Keratinocyte (primary cell): ENCODE data around the gene FILIP1. TPM values are rescaled to one million over a fixed set of nuclear protein-coding genes. Genes with fewer than 3 reads are reported as not detected.
A peak's percentile ranks its signal among the peaks of the same experiment; 100 is the strongest.

Experiments
- DNase-seq: peaks from one replicate; pipeline ENCODE4 v3.0.0-alpha.2; 2011; ENCODE audit warnings: low read depth, missing footprints, low spot score
- FAIRE-seq: peaks from 2 replicates; lab custom pipeline; 2011; peaks lifted over from hg19 to GRCh38; lab: Jason Lieb, UNC
- H2AFZ ChIP-seq: 2 replicates; pipeline ENCODE4 v1.6.0; 2012; ENCODE audit warnings: low read length, control low read depth, inconsistent platforms; ENCODE audit not compliant: control insufficient read depth
- H3K27ac ChIP-seq: 2 replicates; pipeline ENCODE4 v1.5.1; 2011; ENCODE audit warnings: low read length; ENCODE audit not compliant: control insufficient read depth, insufficient read depth
- H3K27me3 ChIP-seq: 3 replicates; pipeline ENCODE4 v1.6.0; 2011; ENCODE audit warnings: low read length; ENCODE audit not compliant: control insufficient read depth, insufficient read depth; ENCODE audit errors: extremely low read depth
- H3K36me3 ChIP-seq, 2 experiments: 2 replicates in 1 of 2; 3 replicates in 1 of 2; pipeline ENCODE4 v1.5.1; 2011; ENCODE audit warnings: low read length in 2 of 2, mild to moderate bottlenecking in 1 of 2; ENCODE audit not compliant: control insufficient read depth in 2 of 2, insufficient read depth in 2 of 2; ENCODE audit errors: extremely low read depth in 1 of 2
- H3K4me1 ChIP-seq: 3 replicates; pipeline ENCODE4 v1.5.1; 2011; ENCODE audit warnings: low read length; ENCODE audit not compliant: control insufficient read depth, insufficient read depth; ENCODE audit errors: extremely low read depth
- H3K4me2 ChIP-seq: 3 replicates; pipeline ENCODE4 v1.6.0; 2011; ENCODE audit warnings: low read depth, low read length; ENCODE audit not compliant: control insufficient read depth, insufficient read depth; ENCODE audit errors: extremely low read depth
- H3K4me3 ChIP-seq, 3 experiments: fragments of 200-600 bp in 1 of 3; sonication (generic) in 1 of 3; 2 replicates in 2 of 3; 3 replicates in 1 of 3; pipeline ENCODE4 v1.5.1; 2011 to 2016; ENCODE audit warnings: low read length in 3 of 3, mild to moderate bottlenecking in 3 of 3, control low read depth in 2 of 3, inconsistent platforms in 1 of 3, low read depth in 1 of 3, mixed read lengths in 1 of 3, mixed run types in 1 of 3, moderate library complexity in 1 of 3; ENCODE audit not compliant: control insufficient read depth in 2 of 3, insufficient read depth in 2 of 3; ENCODE audit errors: extremely low read depth in 1 of 3
- H3K79me2 ChIP-seq: 2 replicates; pipeline ENCODE4 v1.6.0; 2012; ENCODE audit warnings: low read length; ENCODE audit not compliant: control insufficient read depth, insufficient read depth
- H3K9ac ChIP-seq: 3 replicates; pipeline ENCODE4 v1.6.0; 2011; ENCODE audit warnings: low read length; ENCODE audit not compliant: control insufficient read depth, insufficient read depth; ENCODE audit errors: extremely low read depth
- H3K9me1 ChIP-seq: 3 replicates; pipeline ENCODE4 v1.6.0; 2011; ENCODE audit warnings: low read length; ENCODE audit not compliant: control insufficient read depth, insufficient read depth; ENCODE audit errors: extremely low read depth
- H3K9me3 ChIP-seq: 2 replicates; pipeline ENCODE4 v1.5.1; 2012; ENCODE audit warnings: low read depth, low read length; ENCODE audit not compliant: control insufficient read depth
- H4K20me1 ChIP-seq: 3 replicates; pipeline ENCODE4 v1.6.0; 2011; ENCODE audit warnings: low read length; ENCODE audit not compliant: control insufficient read depth, insufficient read depth; ENCODE audit errors: extremely low read depth
- EZH2 ChIP-seq: IDR thresholded peaks from one replicate; pipeline ENCODE4 v1.6.1; 2012; ENCODE audit warnings: inconsistent platforms, mild to moderate bottlenecking, low read length, moderate library complexity
- dilution Hi-C: fragments of 300-500 bp; cut with MboI; formaldehyde crosslinking; loops from one replicate; pipeline ENCODE4 v1.7.0; 2020; ENCODE audit warnings: low sequenced_read_pairs; ENCODE audit not compliant: extremely low pct_ligation_motif_present
- polyA plus RNA-seq, 5 experiments: library from polyadenylated mRNA; depleted of rRNA in 3 of 5; stranded (reverse) in 3 of 5; stranded (forward) in 1 of 5; unstranded in 1 of 5; fragments of >200 nt; gene quantifications; 1 replicate in 1 of 5; 2 replicates in 3 of 5; 3 replicates in 1 of 5; pipeline versions ENCODE4 v1.2.1 to v1.2.3, GENCODE V29; 2011 to 2012; ENCODE audit warnings: missing spikeins in 2 of 5, low read depth in 1 of 5, low replicate concordance in 1 of 5
- TF ChIP-seq, protein P1 (sequence below), 3 experiments: IDR thresholded peaks in 1 of 3; conservative IDR thresholded peaks in 1 of 3; optimal IDR thresholded peaks in 1 of 3; 2 replicates in 2 of 3; 3 replicates in 1 of 3; pipeline versions ENCODE3 to v1.5.1; 2011; ENCODE audit warnings: low read length in 3 of 3, mild to moderate bottlenecking in 3 of 3, moderate library complexity in 2 of 3, control low read depth in 1 of 3, inconsistent platforms in 1 of 3; ENCODE audit not compliant: insufficient read depth in 2 of 3; ENCODE audit errors: extremely low read depth in 1 of 3

FILIP1 gene
- polyA plus RNA-seq, 1 donor (not counting 4 experiments of a cell fraction or from before 2014, with no cell fraction given) = 0.01 TPM

DNA sequence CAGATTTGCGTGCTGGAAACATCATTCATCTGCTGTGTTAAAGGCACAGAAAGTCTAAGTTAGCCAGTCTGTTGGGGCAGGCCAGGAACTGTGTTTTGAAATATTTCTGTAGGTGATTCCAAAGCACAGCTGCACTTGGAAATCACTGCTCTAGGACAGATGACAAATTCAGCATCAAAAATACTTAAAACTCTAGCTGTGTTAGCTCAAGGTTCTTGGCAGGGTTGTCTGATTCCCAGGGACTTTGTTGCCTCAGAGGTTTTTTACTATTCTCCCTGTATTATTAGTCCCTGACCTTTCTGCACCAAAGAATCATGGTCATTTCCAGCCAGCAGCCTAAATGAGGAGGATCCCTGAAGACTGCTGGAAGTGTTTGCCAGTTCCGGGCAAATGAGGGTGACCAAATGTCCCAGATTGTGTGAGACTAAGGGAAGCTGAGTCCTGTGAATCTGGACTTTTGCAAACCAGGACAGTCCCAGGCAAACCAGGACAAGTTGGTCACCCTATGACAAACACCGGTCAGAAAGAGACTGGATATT, 124.7 kb downstream of the FILIP1 start:
- Histone ChIP-seq H3K4me3 (no peak overlapping the region), H3K9me1 (no peaks in the 10 kb centered on the region), H3K4me2 (no peak overlapping the region), H3K9me3 (no peaks in the 10 kb centered on the region), H2AFZ (no peak overlapping the region), H3K9ac (no peak overlapping the region), H3K36me3 (no peaks in the 10 kb centered on the region), H4K20me1 (no peaks in the 10 kb centered on the region), H3K27me3 (no peaks in the 10 kb centered on the region), H3K79me2 (no peaks in the 10 kb centered on the region), H3K4me1 (no peaks in the 10 kb centered on the region), H3K27ac (no peak overlapping the region)
- no peak for FAIRE-seq
- TF ChIP-seq EZH2 = no peak
- TF ChIP-seq, protein P1, sequence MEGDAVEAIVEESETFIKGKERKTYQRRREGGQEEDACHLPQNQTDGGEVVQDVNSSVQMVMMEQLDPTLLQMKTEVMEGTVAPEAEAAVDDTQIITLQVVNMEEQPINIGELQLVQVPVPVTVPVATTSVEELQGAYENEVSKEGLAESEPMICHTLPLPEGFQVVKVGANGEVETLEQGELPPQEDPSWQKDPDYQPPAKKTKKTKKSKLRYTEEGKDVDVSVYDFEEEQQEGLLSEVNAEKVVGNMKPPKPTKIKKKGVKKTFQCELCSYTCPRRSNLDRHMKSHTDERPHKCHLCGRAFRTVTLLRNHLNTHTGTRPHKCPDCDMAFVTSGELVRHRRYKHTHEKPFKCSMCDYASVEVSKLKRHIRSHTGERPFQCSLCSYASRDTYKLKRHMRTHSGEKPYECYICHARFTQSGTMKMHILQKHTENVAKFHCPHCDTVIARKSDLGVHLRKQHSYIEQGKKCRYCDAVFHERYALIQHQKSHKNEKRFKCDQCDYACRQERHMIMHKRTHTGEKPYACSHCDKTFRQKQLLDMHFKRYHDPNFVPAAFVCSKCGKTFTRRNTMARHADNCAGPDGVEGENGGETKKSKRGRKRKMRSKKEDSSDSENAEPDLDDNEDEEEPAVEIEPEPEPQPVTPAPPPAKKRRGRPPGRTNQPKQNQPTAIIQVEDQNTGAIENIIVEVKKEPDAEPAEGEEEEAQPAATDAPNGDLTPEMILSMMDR (optimal IDR thresholded peaks at IDR 0.05 in 1 of 3, IDR thresholded peaks at IDR 0.05 in 1 of 3, conservative IDR thresholded peaks at IDR 0.05 in 1 of 3; ENCODE audit: extremely low read depth in 1 of 3, insufficient read depth in 2 of 3, low read length in 3 of 3) = no peak
- DNase-seq = no peak
- dilution Hi-C loops = no loop called here

- H3K27me3 ChIP-seq = no peaks in the 10 kb centered on the region
- no peaks in the 10 kb centered on the region for H3K9me3 ChIP-seq
- H4K20me1 ChIP-seq = no peaks in the 10 kb centered on the region
- TF ChIP-seq EZH2 = no peak
- TF ChIP-seq, protein P1 (optimal IDR thresholded peaks at IDR 0.05 in 1 of 3, IDR thresholded peaks at IDR 0.05 in 1 of 3, conservative IDR thresholded peaks at IDR 0.05 in 1 of 3; ENCODE audit: extremely low read depth in 1 of 3, insufficient read depth in 2 of 3, low read length in 3 of 3) = peak; percentile 47 to 74 (median 56)
- H3K36me3 ChIP-seq = no peaks in the 10 kb centered on the region
- H3K79me2 ChIP-seq = no peaks in the 10 kb centered on the region
- H2AFZ ChIP-seq = no peak overlapping the region
- DNase-seq = no peak
- H3K4me3 ChIP-seq = no peak overlapping the region
- dilution Hi-C loops = no loop called here
- H3K4me1 ChIP-seq = no peaks in the 10 kb centered on the region
- peak; percentile 39 for FAIRE-seq
- no peak overlapping the region for H3K4me2 ChIP-seq
- no peaks in the 10 kb centered on the region for H3K9me1 ChIP-seq
- H3K9ac ChIP-seq = no peak overlapping the region
- H3K27ac ChIP-seq = no peak overlapping the region
These were observed 125.3 kb downstream of the FILIP1 start for GRCh38 chr6:75368151-75368779.
